Parathyroid adenoma (tissue), 2 donors: ENCODE measurements around the gene HDHD5.
A peak's percentile ranks its signal among the peaks of the same experiment; 100 is the strongest.

Experiments used
- H2AFZ ChIP-seq: fragments of 300-600 bp; sonication (generic); one replicate; pipeline ENCODE4 v1.7.0; 2017; ENCODE audit warnings: antibody characterized with exemption, mild to moderate bottlenecking
- H3K27ac ChIP-seq: fragments of 300-600 bp; sonication (generic); one replicate; pipeline ENCODE4 v1.7.0; 2017
- H3K27me3 ChIP-seq: fragments of 300-600 bp; sonication (generic); one replicate; pipeline ENCODE4 v1.7.0; 2017; ENCODE audit warnings: low read length; ENCODE audit not compliant: control insufficient read depth, insufficient read depth
- H3K36me3 ChIP-seq: fragments of 300-600 bp; sonication (generic); one replicate; pipeline ENCODE4 v1.7.0; 2017; ENCODE audit warnings: low read length; ENCODE audit not compliant: control insufficient read depth, insufficient read depth
- H3K4me1 ChIP-seq: fragments of 300-600 bp; sonication (generic); one replicate; pipeline ENCODE4 v1.7.0; 2017; ENCODE audit warnings: control low read depth
- H3K4me2 ChIP-seq: fragments of 300-600 bp; sonication (generic); one replicate; pipeline ENCODE4 v1.7.0; 2017; ENCODE audit warnings: low read length
- H3K4me3 ChIP-seq: fragments of 300-600 bp; sonication (generic); one replicate; pipeline ENCODE4 v1.7.0; 2017; ENCODE audit warnings: low read depth, low read length
- H3K79me2 ChIP-seq: fragments of 300-600 bp; sonication (generic); one replicate; pipeline ENCODE4 v1.7.0; 2017; ENCODE audit warnings: control low read depth
- H3K9ac ChIP-seq: fragments of 300-600 bp; sonication (generic); one replicate; pipeline ENCODE4 v1.7.0; 2017; ENCODE audit warnings: mild to moderate bottlenecking
- H3K9me3 ChIP-seq: fragments of 300-600 bp; sonication (generic); one replicate; pipeline ENCODE4 v1.7.0; 2017; ENCODE audit warnings: low read length; ENCODE audit not compliant: control insufficient read depth
- CTCF ChIP-seq: fragments of 300-600 bp; sonication (generic); IDR thresholded peaks from one replicate; pipeline ENCODE4 v1.7.0; 2017; ENCODE audit warnings: antibody characterized with exemption, mild to moderate bottlenecking
- donor health status: primary hyperparathyroidism.

Gene HDHD5

GRCh38 chr22:17167486-17167885 lies 8.4 kb upstream of the HDHD5 start:
- Histone ChIP-seq H2AFZ (no peak overlapping the region), H3K4me3 (no peak overlapping the region), H3K27ac (no peak overlapping the region), H3K4me2 (no peak overlapping the region), H3K9ac (no peak overlapping the region), H3K27me3 (no peaks in the 10 kb centered on the region), H3K9me3 (no peaks in the 10 kb centered on the region), H3K4me1 (no peaks in the 10 kb centered on the region), H3K36me3 (no peaks in the 10 kb centered on the region), H3K79me2 (no peaks in the 10 kb centered on the region)
- no peak for TF ChIP-seq CTCF

GRCh38 chr22:17164392-17165024 lies 5.4 kb upstream of the HDHD5 start:
- TF ChIP-seq CTCF, result no peak

GRCh38 chr22:17162731-17163130 lies 3.7 kb upstream of the HDHD5 start:
- Histone ChIP-seq H3K27ac (no peak overlapping the region), H3K27me3 (no peaks in the 10 kb centered on the region), H3K4me2 (no peak overlapping the region), H3K79me2 (peaks cover 3% of the 10 kb centered on the region), H3K9me3 (no peaks in the 10 kb centered on the region), H3K36me3 (no peaks in the 10 kb centered on the region), H3K4me3 (no peak overlapping the region), H3K4me1 (no peaks in the 10 kb centered on the region), H3K9ac (no peak overlapping the region), H2AFZ (no peak overlapping the region)
- TF ChIP-seq CTCF, result no peak

More at GRCh38 chr22:17164392-17165024, 5.4 kb upstream of the HDHD5 start:
- Histone ChIP-seq H2AFZ (no peak overlapping the region), H3K4me3 (no peak overlapping the region), H3K36me3 (no peaks in the 10 kb centered on the region), H3K79me2 (peaks cover 3% of the 10 kb centered on the region), H3K4me1 (no peaks in the 10 kb centered on the region), H3K27ac (no peak overlapping the region), H3K4me2 (no peak overlapping the region), H3K27me3 (no peaks in the 10 kb centered on the region), H3K9ac (no peak overlapping the region), H3K9me3 (no peaks in the 10 kb centered on the region)

- H2AFZ ChIP-seq, result no peak overlapping the region
- TF ChIP-seq CTCF, result no peak
- H3K27me3 ChIP-seq, result no peaks in the 10 kb centered on the region
- H3K4me1 ChIP-seq, result no peaks in the 10 kb centered on the region
- H3K4me3 ChIP-seq, result no peak overlapping the region
- H3K9ac ChIP-seq, result no peak overlapping the region
- no peak overlapping the region for H3K4me2 ChIP-seq
- H3K27ac ChIP-seq, result no peak overlapping the region
- peaks cover 9% of the 10 kb centered on the region for H3K79me2 ChIP-seq
- H3K9me3 ChIP-seq, result no peaks in the 10 kb centered on the region
- no peaks in the 10 kb centered on the region for H3K36me3 ChIP-seq
Measured at GRCh38 chr22:17161991-17162390, 2.9 kb upstream of the HDHD5 start.

- H3K79me2 ChIP-seq, result peaks cover 11% of the 10 kb centered on the region
- no peak for TF ChIP-seq CTCF
- no peaks in the 10 kb centered on the region for H3K36me3 ChIP-seq
- peak overlapping the region; percentile 71 for H3K4me2 ChIP-seq
- H3K27ac ChIP-seq, result peak overlapping the region; percentile 63
- H2AFZ ChIP-seq, result peak overlapping the region; percentile 91
- peak overlapping the region; percentile 28 for H3K9ac ChIP-seq
- H3K9me3 ChIP-seq, result no peaks in the 10 kb centered on the region
- no peaks in the 10 kb centered on the region for H3K4me1 ChIP-seq
- peak overlapping the region; percentile 76 for H3K4me3 ChIP-seq
- H3K27me3 ChIP-seq, result no peaks in the 10 kb centered on the region
Measured at GRCh38 chr22:17159504-17159951, 451 bp upstream of the HDHD5 start.
